Body of pancreas (tissue), 4 donors: ENCODE results near the gene SLC27A6.

Source experiments
- CTCF ChIP-seq, 7 experiments: fragments of 450-650 bp in 4 of 7; fragments of 200-600 bp in 3 of 7; sonication (generic) in 3 of 7; IDR thresholded peaks; one replicate each; pipeline ENCODE4 v1.5.1; 2016 to 2019; ENCODE audit warnings: antibody characterized with exemption in 7 of 7
- POLR2A ChIP-seq, 3 donors: fragments of 450-650 bp; IDR thresholded peaks; one replicate each; pipeline ENCODE4 v1.6.1; 2016; ENCODE audit warnings: antibody characterized with exemption in 3 of 3, mild to moderate bottlenecking in 2 of 3

- no peak for TF ChIP-seq CTCF (IDR thresholded peaks at IDR 0.05)
- no peak for TF ChIP-seq POLR2A (IDR thresholded peaks at IDR 0.05)
Observed at GRCh38 chr5:129069292-129069691, 104.0 kb downstream of the SLC27A6 start.
